HAP-1 (cell line): ENCODE measurements around the gene COL4A1.

Experiments
- DNase-seq, 2 experiments: peaks; one replicate each; pipeline ENCODE4 v3.0.0-alpha.2; 2016 to 2020; ENCODE audit warnings: low spot score in 2 of 2
- H3K27me3 ChIP-seq: fragments of 250-450 bp; sonication (Bioruptor Pico); 2 replicates; pipeline ENCODE4 v1.5.1; 2020; ENCODE audit warnings: low read depth, mild to moderate bottlenecking, moderate library complexity
- H3K36me3 ChIP-seq: fragments of 250-450 bp; sonication (Bioruptor Pico); replicated peaks from 2 replicates; pipeline ENCODE4 v1.5.1; 2020; ENCODE audit warnings: mild to moderate bottlenecking
- H3K4me1 ChIP-seq: fragments of 250-450 bp; sonication (Bioruptor Pico); 2 replicates; pipeline ENCODE4 v1.5.1; 2020; ENCODE audit warnings: mild to moderate bottlenecking
- H3K4me3 ChIP-seq: fragments of 250-450 bp; sonication (Bioruptor Pico); 2 replicates; pipeline ENCODE4 v1.5.1; 2020; ENCODE audit warnings: mild to moderate bottlenecking, moderate library complexity
- H3K9me3 ChIP-seq: fragments of 250-450 bp; sonication (Bioruptor Pico); 2 replicates; pipeline ENCODE4 v1.5.1; 2020; ENCODE audit warnings: mild to moderate bottlenecking, moderate library complexity
- in situ Hi-C: fragments of 300-500 bp; cut with MboI; formaldehyde crosslinking; loops from 3 replicates; pipeline ENCODE4 v1.14.3; 2020; ENCODE audit warnings: low sequenced_read_pairs, inconsistent platforms, mixed read lengths

The COL4A1 gene

DNA sequence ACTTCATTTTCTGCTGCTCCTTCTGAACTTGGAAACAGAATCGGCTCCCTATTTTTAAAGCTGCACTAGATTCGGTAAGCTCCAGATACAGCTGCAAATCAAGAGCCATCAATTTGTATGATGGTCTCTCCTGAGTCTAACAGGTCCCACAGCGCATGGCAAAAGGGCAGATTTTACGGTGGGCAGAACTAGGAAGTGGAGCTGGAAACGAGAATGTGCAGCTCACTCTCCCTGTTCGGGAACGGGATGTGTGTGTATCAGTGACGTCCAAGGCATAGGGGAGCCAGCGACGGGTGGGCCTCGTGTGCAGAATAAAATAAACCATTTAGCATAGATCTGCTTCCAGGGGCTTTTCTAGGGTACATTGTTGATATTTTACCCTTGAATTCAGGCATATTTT, 74.2 kb downstream of the COL4A1 start:
- no peaks in the 10 kb centered on the region for H3K9me3 ChIP-seq
- no peak overlapping the region for H3K4me3 ChIP-seq
- peaks cover 9% of the 10 kb centered on the region for H3K27me3 ChIP-seq
- no peaks in the 10 kb centered on the region for H3K36me3 ChIP-seq
- DNase-seq, result no peak
- H3K4me1 ChIP-seq, result no peaks in the 10 kb centered on the region
- in situ Hi-C loops, result no loop called here

DNA sequence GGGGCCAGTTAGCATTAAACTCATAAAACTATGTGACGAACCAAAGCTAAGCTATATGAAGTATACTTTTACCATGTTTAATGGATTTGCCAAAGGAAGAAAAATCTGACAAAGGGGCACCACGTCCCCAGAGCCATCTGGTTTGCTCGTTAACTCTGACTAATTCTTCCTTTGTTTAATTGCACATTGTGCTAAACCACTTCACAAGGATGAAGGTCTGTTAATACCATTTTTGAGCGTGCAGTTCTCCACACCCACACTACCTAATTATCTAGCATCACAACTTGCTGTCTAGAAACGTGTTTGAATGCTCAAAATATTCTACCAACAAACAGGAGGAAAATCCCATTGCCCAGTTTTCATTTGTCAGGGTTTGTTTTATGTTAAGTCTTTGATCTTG, 74.8 kb downstream of the COL4A1 start:
- Histone ChIP-seq H3K36me3 (no peaks in the 10 kb centered on the region), H3K4me3 (no peak overlapping the region), H3K9me3 (no peaks in the 10 kb centered on the region), H3K4me1 (no peaks in the 10 kb centered on the region), H3K27me3 (peaks cover 9% of the 10 kb centered on the region; the same call in 1 of the 2 replicates)
- in situ Hi-C loops, result no loop called here
- no peak for DNase-seq

DNA sequence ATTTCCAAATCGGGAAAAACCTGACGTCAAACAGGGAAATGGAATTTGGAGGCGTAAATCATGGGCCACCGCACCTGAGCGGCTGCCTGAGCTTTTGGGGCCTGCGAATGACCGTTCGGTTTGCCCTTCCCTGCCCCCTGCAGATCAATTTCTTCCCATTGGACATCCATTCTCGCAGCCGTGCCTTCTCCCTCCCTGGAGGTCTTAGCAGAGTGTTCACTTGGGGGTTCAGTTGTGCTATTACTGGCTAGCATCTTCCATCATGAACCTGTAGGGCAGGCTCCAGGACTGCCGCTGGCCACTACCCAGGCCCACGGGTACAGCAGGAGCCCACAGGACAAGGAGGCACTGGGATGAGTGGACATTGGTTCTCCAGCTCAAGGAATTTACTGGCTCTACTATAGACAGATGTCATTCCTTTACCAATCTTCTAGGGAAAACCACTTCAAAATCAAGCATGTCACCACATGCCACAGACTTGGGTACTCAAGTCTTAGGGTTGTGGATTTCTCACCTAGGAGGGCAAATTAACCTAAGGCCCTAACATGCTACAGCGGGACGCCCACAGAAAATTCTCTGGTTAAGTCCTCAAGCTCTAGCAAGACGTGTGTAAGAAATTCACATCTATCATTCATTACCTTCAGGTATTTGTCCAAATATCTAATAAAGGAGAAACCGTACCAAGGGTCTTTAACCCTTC, 75.5 kb downstream of the COL4A1 start:
- H3K36me3 ChIP-seq, result no peaks in the 10 kb centered on the region
- peaks cover 9% of the 10 kb centered on the region; the same call in 1 of the 2 replicates for H3K27me3 ChIP-seq
- no peak overlapping the region for H3K4me3 ChIP-seq
- in situ Hi-C loops, result no loop called here
- H3K9me3 ChIP-seq, result no peaks in the 10 kb centered on the region
- no peak for DNase-seq
- no peaks in the 10 kb centered on the region for H3K4me1 ChIP-seq

DNA sequence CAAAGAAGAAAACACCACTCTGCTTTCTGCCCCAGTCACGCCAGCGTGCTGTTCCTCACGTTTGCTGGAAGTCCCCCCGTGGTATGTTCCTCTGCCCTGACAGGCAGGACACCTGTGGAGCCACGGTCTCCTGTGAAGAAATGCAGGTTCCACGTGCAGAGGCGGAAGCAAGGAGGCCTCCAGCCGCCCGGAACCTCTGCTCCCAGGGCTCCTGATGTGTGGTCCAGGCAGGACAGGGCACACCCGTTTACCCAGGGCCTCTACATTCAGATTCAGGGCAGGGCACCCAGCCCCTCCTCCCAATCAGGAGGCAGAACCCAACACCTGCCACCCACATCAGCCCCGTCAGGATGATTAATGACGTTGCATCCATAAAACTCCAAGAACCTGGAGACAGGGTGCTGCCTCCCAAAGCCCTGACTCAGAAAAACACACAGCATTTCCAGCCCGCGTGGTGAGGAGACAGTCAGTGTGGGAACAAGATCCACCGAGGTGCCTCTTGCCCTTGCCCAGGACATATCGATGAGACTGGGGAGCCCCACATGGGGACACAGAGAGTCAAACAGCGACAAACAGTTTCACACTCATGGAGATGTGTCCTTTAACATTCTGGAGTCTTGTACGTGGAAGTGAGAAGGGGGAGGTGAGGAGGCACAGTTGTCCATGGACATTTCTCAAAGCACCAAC, 76.2 kb downstream of the COL4A1 start:
- DNase-seq, result no peak
- Histone ChIP-seq H3K36me3 (no peaks in the 10 kb centered on the region), H3K4me1 (no peaks in the 10 kb centered on the region), H3K4me3 (no peak overlapping the region), H3K27me3 (peaks cover 9% of the 10 kb centered on the region; the same call in 1 of the 2 replicates), H3K9me3 (no peaks in the 10 kb centered on the region)
- in situ Hi-C loops, result no loop called here

DNA sequence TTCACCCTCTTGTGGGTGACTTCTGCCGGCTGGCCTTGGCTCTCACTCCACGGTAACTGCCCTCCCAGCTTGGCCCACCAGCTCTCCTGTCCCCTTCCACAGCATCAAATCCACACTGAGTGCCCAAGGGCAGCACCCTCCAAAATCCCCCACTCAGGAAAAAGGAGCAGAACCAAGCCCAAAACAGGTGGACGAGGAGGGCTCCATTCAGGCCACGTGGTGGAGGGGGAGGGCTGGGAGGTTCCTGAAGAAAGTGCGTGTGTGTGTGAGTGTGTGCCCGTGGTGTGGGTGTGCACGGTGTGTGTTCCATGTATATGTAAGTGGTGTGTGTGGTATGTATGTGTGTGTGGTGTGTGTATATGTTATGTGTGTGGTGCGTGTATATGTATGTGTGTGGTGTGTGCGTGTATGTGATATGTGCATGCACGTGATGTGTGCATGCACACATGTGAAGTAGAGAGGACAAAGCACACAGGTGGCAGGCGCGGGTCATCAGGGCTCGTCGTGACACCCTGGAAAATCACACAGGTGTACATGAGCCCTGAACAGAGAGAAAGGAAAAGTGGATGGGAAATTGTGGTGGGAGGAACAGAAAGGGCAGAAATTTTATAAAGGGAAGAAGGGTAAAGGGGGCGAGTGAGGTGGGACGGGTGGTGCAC, 76.9 kb downstream of the COL4A1 start:
- Histone ChIP-seq H3K9me3 (no peaks in the 10 kb centered on the region), H3K4me1 (no peaks in the 10 kb centered on the region), H3K36me3 (no peaks in the 10 kb centered on the region), H3K27me3 (peaks cover 9% of the 10 kb centered on the region; the same call in 1 of the 2 replicates), H3K4me3 (no peak overlapping the region)
- in situ Hi-C loops, result loop anchor here (10.0 kb wide), 1 partner anchor 185 kb away; no protein-coding TSS in a partner anchor
- DNase-seq, result no peak

DNA sequence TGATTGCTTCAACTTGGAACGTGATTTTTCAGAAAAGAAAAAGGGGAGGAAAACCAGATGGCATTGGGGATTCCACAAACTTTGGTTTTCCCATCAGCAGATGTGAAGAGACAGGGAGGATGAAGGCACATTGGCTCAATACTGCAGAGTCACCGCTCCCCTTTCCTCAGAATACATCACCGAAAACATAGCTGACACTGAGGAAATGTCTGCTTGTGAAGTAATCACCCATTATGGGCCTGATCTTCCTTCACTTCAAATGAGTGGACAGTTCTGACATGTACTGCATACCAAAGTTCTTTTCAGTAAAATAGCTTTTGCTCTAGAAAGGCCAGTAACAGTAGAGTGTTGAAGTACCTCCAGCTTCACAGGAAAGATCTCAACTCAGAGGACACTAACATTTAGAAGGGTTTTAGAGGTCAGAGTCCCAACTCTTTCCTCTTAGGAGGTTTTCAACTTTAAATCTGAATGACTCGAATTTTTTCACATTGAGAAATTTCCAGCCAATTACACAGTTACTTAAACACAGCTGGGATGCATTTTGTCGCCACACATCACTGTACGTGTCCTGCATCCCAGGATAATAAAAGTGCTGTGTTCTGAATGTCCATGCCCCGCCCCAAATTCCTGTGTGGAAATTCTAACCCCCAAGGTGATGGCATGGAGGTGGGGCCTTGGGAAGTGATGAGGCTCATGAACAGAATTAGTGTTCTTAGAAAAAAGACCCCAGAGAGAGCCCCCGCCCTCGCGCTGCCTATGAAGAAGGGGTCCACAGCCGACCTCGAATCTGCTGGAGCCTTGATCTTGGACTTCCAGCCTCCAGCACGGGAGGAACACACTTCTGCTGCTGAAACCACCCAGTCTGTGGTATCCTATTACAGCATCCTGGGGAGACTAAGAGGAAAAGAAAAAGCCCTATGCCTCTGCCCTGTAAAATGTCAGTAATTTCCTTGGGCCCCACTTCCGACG, 77.7 kb downstream of the COL4A1 start:
- H3K4me1 ChIP-seq, result no peaks in the 10 kb centered on the region
- no peaks in the 10 kb centered on the region for H3K9me3 ChIP-seq
- no peak overlapping the region for H3K4me3 ChIP-seq
- DNase-seq, result no peak
- H3K36me3 ChIP-seq, result no peaks in the 10 kb centered on the region
- in situ Hi-C loops, result loop anchor here (10.0 kb wide), 1 partner anchor 186 kb away; no protein-coding TSS in a partner anchor
- H3K27me3 ChIP-seq, result peaks cover 9% of the 10 kb centered on the region; the same call in 1 of the 2 replicates

DNA sequence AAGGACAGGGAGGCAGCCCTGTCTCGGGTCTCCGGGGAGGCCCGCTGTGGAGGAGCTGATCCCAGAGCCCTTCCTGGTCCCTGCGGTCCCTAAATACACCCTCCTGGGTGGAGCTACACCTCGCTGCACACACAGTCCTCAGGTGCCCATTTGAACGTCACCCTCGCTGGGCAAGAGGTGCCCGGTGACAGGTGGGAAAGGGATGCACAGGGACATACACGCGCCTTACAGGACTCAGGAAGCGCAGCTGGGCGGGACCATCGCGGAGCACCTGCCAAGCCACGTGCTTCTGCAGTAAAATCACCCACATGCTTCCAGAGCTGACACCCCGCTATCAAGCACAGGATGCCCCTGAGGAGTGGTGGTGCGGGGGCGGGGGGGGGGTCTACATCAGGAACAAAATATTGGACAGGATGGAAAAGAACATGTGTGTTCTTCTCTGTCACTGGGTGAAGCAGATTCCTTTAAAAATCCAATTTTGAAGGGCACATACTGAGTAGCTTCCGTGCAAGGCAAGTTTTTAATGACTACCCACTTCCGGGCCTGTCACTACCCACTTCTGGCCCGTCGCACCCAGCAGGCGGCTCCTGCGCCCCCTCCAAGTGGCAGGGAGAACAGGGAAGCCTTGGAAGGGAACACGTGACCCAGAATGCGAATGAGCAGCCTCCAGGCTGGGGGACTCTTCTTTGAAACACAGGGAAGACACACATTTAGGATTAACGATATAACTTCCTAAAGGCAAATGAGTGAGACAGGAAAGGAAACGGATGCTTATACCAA, 78.9 kb downstream of the COL4A1 start:
- in situ Hi-C loops, result loop anchor here (10.0 kb wide), 1 partner anchor 187 kb away; no protein-coding TSS in a partner anchor
- Histone ChIP-seq H3K27me3 (peaks cover 4% of the 10 kb centered on the region; the same call in 1 of the 2 replicates), H3K4me3 (no peak overlapping the region), H3K36me3 (no peaks in the 10 kb centered on the region), H3K9me3 (no peaks in the 10 kb centered on the region), H3K4me1 (no peaks in the 10 kb centered on the region)
- no peak for DNase-seq

DNA sequence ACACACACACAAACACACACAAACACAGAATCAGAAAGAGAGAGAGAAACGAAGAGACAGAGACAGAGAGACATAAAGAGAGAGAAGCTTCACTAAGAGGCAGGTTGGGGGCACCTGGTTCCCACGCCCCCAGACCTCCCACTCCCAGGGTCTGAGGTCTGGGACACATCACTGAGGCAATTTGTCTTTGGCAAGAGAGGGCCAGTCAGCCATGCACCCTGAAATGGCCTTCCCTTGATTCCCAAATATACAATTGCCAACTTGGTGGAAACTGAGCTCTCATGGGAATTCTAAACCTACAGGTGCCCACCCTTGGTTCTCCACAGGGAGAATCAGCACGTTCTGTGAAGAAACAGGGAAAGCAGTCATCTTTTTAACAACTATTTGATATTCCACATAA, 79.5 kb downstream of the COL4A1 start:
- H3K27me3 ChIP-seq, result peaks cover 4% of the 10 kb centered on the region; the same call in 1 of the 2 replicates
- in situ Hi-C loops, result loop anchor here (10.0 kb wide), 1 partner anchor 187 kb away; no protein-coding TSS in a partner anchor

DNA sequence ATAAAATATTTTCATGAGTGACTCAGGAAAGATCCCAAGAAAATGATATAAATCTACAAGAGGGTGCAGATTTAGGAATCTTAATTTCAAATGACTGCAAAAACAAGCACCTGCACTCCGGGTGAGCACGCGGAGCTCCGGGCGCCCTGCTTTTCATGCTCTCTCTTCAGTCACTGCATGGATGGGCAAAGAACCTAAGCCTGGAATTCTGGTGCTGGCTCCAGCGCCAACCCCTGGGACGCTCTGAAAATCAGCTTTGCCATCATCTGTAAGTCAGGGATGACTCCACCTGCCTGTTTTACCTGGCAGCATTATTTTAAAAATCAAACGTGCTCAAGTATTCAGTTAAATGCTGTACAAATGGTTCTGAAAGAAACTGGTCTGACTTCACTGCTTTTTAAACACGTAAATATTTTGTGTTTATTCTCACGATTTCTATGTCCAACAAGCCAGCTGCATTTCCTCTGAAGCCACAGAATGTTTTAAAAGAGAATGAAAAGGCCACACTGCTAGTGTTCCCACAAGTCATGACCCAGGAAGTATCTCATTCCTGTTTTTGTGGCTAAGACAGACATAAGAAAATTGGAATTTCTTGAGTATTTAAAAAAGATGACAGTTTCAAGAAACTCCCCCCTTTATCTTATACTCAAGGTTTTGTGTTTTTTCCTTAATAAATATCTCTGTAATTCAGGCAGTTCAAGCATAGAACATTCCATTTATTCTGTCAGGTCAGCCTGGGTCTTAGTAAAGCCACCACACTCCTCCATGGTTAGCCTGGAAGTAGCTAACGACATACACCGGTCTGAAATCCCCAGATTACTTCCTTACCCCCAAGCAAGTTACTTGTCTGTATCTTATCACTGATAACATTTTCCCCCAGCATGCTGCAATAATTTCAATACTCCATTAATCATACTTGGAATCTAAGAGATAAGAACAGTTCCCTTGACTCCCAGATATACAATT, 81.1 kb downstream of the COL4A1 start:
- no peaks in the 10 kb centered on the region for H3K36me3 ChIP-seq
- H3K9me3 ChIP-seq, result no peaks in the 10 kb centered on the region
- DNase-seq, result no peak
- in situ Hi-C loops, result loop anchor here (10.0 kb wide), 1 partner anchor 189 kb away; no protein-coding TSS in a partner anchor
- no peaks in the 10 kb centered on the region for H3K4me1 ChIP-seq
- H3K4me3 ChIP-seq, result no peak overlapping the region
- H3K27me3 ChIP-seq, result no peaks in the 10 kb centered on the region; the same call in 1 of the 2 replicates

More for the DNA sequence above, 79.5 kb downstream of the COL4A1 start:
- Histone ChIP-seq H3K36me3 (no peaks in the 10 kb centered on the region), H3K9me3 (no peaks in the 10 kb centered on the region), H3K4me3 (no peak overlapping the region), H3K4me1 (no peaks in the 10 kb centered on the region)
- DNase-seq, result no peak

DNA sequence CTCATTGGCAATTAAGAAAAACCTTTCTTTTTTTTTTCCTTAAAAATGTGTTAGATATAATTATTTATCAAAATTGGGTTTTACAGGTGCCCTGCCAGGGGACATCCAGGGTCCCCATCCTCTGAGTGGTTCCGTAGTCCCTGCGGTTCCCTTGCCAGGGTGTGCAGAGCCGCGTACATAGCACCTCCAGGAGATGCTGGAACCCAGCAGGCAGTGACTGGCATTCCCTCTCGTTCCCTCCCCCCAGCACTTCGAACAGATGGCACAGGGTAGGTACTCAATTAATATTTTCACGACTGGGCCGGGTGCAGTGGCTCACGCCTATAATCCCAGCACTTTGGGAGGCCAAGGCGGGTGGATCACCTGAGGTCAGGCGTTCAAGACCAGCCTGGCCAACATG, 82.0 kb downstream of the COL4A1 start:
- H3K36me3 ChIP-seq, result no peaks in the 10 kb centered on the region
- H3K4me3 ChIP-seq, result no peak overlapping the region
- no peaks in the 10 kb centered on the region for H3K4me1 ChIP-seq
- in situ Hi-C loops, result loop anchor here (10.0 kb wide), 1 partner anchor 190 kb away; no protein-coding TSS in a partner anchor
- no peaks in the 10 kb centered on the region for H3K9me3 ChIP-seq
- no peak for DNase-seq
- H3K27me3 ChIP-seq, result no peaks in the 10 kb centered on the region

DNA sequence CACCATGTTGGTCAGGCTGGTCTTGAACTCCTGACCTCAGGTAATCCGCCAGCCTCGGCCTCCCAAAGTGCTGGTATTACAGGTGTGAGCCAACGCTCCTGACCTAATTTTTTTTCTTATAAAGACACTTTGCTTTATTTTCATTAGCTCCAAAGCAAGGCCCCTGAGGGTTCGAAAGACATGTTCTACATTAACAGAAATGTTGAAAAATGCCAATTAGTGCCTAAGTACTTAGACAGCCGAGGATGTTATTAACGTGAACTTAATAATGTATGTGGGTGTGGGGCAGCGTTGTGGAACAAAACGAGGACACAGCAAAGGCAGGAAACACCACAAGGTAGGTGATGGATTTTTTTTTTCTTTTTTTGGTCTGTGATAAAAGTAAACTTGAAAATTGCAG, 82.4 kb downstream of the COL4A1 start:
- in situ Hi-C loops, result loop anchor here (10.0 kb wide), 1 partner anchor 190 kb away; no protein-coding TSS in a partner anchor
- no peaks in the 10 kb centered on the region for H3K4me1 ChIP-seq
- no peaks in the 10 kb centered on the region for H3K36me3 ChIP-seq
- no peaks in the 10 kb centered on the region for H3K27me3 ChIP-seq
- H3K4me3 ChIP-seq, result no peak overlapping the region
- H3K9me3 ChIP-seq, result no peaks in the 10 kb centered on the region
- no peak for DNase-seq
